ENCODE measurements around the gene KIF5C. TPM values are rescaled to one million over a fixed set of nuclear protein-coding genes. Genes with fewer than 3 reads are reported as not detected.

KIF5C gene
- total and polyA plus RNA-seq, 5 donors, result 0.86 to 3.3 (median 1.3) TPM

DNA sequence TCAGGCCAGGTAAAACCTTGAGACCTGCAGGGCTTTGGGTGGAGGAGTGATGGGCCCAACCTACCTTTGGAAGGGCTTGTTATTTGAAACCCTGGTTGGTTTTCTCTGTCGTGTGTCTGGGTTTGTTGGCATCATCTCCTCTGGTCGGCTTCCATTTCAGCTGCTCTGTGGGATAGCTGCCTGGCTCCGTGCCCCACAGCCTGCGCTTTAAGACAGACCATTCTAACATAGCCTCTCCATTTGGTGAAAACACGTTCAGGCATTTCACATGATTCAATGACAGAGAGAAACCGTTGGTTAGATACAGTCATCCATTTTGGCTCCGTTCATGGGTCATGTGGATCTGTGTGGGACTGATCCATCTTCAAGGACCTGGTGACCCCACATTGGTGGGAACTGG is 126.5 kb downstream of the KIF5C start:
- Histone ChIP-seq H3K4me3 (ENCODE audit: low read length) (no peak overlapping the region), H3K27ac (ENCODE audit: low read length) (no peak overlapping the region), H3K27me3 (ENCODE audit: control insufficient read depth, insufficient read depth) (no peaks in the 10 kb centered on the region), H3K9me3 (ENCODE audit: control insufficient read depth, low read length) (no peaks in the 10 kb centered on the region), H3K4me1 (ENCODE audit: control insufficient read depth, insufficient read depth, low read length) (no peaks in the 10 kb centered on the region)
- DNase-seq, result no peak
- intact Hi-C loops (cut with DNase I), result no loop called here
- no peak for ATAC-seq
- WGBS, result 85% methylated on average over 7 of the region's 7 CpGs

- Histone ChIP-seq H3K4me3 (ENCODE audit: low read length) (no peak overlapping the region), H3K27me3 (ENCODE audit: control insufficient read depth, insufficient read depth) (no peaks in the 10 kb centered on the region), H3K27ac (ENCODE audit: low read length) (no peak overlapping the region), H3K9me3 (ENCODE audit: control insufficient read depth, low read length) (no peaks in the 10 kb centered on the region), H3K4me1 (ENCODE audit: control insufficient read depth, insufficient read depth, low read length) (no peaks in the 10 kb centered on the region)
- ATAC-seq (no peak), DNase-seq (no peak)
- 96% methylated on average over 14 of the region's 14 CpGs for WGBS
- intact Hi-C loops (cut with DNase I), result no loop called here
Measured at GRCh38 chr2:149002378-149002890, 127.4 kb downstream of the KIF5C start.

DNA sequence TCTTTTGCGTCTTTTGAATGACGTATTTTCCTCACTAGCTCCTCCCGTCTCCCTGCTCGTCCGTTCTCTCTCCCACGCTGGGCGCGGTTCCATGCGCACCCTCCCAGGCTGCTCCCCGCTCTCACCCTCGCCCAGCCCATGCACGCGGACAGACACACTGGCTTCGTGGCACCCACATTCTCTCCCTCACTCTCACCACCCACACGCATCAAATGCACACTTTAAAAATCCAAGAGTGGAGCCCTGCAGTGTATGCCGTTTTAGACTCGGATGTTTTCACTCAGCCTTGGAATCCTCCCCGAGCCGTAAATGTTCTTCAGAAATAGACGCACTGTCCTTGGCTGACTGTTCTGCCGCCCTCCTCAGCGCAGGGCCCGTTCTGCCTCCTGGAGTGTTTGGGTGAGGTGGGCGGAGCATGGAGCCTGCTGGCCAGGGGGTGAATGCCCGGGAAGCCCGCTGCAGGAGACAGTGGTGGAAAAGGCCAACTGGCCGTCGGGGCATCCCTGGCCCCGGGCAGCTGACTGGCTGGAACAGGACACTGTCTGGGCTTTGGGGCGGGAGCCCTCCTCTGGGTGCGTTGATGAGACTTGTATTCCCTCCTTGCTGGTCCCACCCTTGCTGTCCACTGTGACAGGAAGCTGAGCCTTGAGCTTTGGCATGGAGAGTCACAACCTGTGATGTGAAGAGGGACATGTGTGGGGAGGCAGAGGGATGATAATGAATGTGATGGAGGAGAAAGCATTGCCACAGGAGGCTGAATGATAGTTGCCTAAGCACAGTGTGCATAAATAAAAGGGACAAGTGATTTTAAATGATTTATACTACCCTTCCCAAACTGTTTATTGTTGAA is 128.1 kb downstream of the KIF5C start:
- Histone ChIP-seq H3K4me3 (ENCODE audit: low read length) (no peak overlapping the region), H3K9me3 (ENCODE audit: control insufficient read depth, low read length) (no peaks in the 10 kb centered on the region), H3K27me3 (ENCODE audit: control insufficient read depth, insufficient read depth) (no peaks in the 10 kb centered on the region), H3K4me1 (ENCODE audit: control insufficient read depth, insufficient read depth, low read length) (no peaks in the 10 kb centered on the region), H3K27ac (ENCODE audit: low read length) (no peak overlapping the region)
- ATAC-seq (peak in 1 of 2 donors; percentile 22), DNase-seq (no peak)
- WGBS, result 96% methylated on average over 31 of the region's 31 CpGs
- intact Hi-C loops (cut with DNase I), result no loop called here

DNA sequence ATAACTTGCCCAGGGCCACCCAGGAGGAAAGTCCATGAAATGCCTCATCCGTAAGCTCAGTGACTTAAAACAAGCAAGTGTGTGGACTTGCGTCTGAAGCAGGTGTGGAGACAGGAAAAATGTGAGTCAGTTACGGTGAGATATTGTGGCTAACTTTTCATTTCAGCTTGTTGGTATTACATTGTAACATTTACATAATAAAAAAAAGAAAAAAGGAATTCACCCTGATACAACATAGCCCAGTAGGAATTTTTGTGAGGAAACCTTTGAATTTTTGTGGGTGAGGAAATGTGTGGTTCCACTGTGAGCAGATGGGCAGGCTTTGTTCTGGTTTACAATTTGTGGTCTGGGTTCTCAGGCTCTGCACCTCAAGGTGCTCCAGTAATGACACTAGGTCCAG is 129.8 kb downstream of the KIF5C start:
- DNase-seq (no peak), ATAC-seq (no peak)
- Histone ChIP-seq H3K4me3 (ENCODE audit: low read length) (no peak overlapping the region), H3K4me1 (ENCODE audit: control insufficient read depth, insufficient read depth, low read length) (no peaks in the 10 kb centered on the region), H3K9me3 (ENCODE audit: control insufficient read depth, low read length) (no peaks in the 10 kb centered on the region), H3K27me3 (ENCODE audit: control insufficient read depth, insufficient read depth) (no peaks in the 10 kb centered on the region), H3K27ac (ENCODE audit: low read length) (no peak overlapping the region)
- WGBS, result 92% methylated on average over 3 of the region's 3 CpGs
- intact Hi-C loops (cut with DNase I), result no loop called here

- H3K9me3 ChIP-seq (ENCODE audit: control insufficient read depth, low read length), result no peaks in the 10 kb centered on the region
- no peak for DNase-seq
- no peaks in the 10 kb centered on the region for H3K4me1 ChIP-seq (ENCODE audit: control insufficient read depth, insufficient read depth, low read length)
- ATAC-seq, result no peak
- H3K4me3 ChIP-seq (ENCODE audit: low read length), result no peak overlapping the region
- H3K27ac ChIP-seq (ENCODE audit: low read length), result no peak overlapping the region
- intact Hi-C loops (cut with DNase I), result no loop called here
- H3K27me3 ChIP-seq (ENCODE audit: control insufficient read depth, insufficient read depth), result no peaks in the 10 kb centered on the region
- 75% methylated on average over 6 of the region's 6 CpGs for WGBS
Measured at GRCh38 chr2:149005471-149006077, 130.5 kb downstream of the KIF5C start.

GRCh38 chr2:149006883-149007543 is 132.0 kb downstream of the KIF5C start:
- Histone ChIP-seq H3K27ac (ENCODE audit: low read length) (no peak overlapping the region), H3K4me1 (ENCODE audit: control insufficient read depth, insufficient read depth, low read length) (no peaks in the 10 kb centered on the region), H3K9me3 (ENCODE audit: control insufficient read depth, low read length) (no peaks in the 10 kb centered on the region), H3K4me3 (ENCODE audit: low read length) (no peak overlapping the region), H3K27me3 (ENCODE audit: control insufficient read depth, insufficient read depth) (no peaks in the 10 kb centered on the region)
- intact Hi-C loops (cut with DNase I), result no loop called here
- DNase-seq (no peak), ATAC-seq (no peak)
- 80% methylated on average over 4 of the region's 4 CpGs for WGBS

DNA sequence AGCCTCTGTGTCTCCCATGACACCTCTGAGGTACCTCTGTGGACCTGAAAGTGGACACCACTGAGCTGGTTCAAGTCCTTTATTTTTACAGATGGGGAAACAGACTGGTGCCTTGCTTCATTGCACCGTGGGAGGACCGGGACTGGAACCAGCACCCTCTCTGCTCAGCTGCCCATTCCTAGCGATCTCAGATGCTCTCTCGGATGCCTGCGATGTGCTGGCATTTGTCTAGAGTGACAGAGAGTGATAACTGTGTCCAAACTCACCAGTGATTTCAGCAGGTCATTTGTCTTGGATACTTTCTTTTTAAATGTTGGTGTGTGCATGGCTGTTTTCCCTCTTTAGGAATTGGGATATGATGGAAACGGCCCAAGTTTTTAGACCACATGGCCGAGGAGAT is 133.4 kb downstream of the KIF5C start:
- no peaks in the 10 kb centered on the region for H3K27me3 ChIP-seq (ENCODE audit: control insufficient read depth, insufficient read depth)
- WGBS, result 44% methylated on average over 7 of the region's 7 CpGs
- no peaks in the 10 kb centered on the region for H3K4me1 ChIP-seq (ENCODE audit: control insufficient read depth, insufficient read depth, low read length)
- H3K4me3 ChIP-seq (ENCODE audit: low read length), result no peak overlapping the region
- DNase-seq (no peak), ATAC-seq (no peak)
- H3K27ac ChIP-seq (ENCODE audit: low read length), result no peak overlapping the region
- H3K9me3 ChIP-seq (ENCODE audit: control insufficient read depth, low read length), result no peaks in the 10 kb centered on the region
- intact Hi-C loops (cut with DNase I), result no loop called here

DNA sequence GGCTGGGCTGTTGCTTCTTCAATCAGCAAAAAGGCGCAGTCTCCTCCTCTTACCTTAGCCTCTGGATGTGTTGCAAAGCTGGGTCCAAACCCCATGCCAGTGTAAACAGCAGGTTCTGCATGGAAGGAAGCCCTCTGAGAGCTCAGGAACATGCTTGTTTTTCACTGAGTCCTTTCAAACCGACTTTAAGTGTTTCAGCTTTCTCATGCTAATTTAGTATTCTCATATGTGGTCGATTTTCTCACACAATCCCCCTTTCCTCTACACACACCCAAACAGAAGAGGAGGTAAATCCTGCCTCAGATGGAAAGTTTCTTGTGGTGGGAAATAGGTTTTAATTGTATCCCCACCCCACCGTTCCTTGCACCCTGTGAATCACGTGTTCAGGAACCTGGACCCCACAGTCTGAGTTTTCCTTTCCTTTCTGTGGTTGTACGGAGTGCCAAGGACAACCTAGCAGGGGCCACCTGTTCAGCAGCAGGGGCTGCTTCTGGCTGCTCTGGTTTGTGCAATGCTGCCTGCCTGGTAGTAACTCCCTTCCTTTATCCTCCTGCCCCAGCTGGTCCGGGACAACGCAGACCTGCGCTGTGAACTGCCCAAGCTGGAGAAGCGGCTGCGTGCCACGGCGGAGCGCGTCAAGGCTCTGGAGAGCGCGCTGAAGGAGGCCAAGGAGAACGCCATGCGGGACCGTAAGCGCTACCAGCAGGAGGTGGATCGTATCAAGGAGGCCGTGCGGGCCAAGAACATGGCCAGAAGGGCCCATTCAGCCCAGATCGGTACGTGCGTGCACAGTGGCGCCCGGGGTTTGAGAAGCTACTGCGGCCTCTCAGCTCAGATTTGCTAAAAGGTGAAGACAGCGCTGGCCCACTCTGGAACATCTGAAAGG is 134.8 kb downstream of the KIF5C start:
- H3K4me3 ChIP-seq (ENCODE audit: low read length), result no peak overlapping the region
- H3K9me3 ChIP-seq (ENCODE audit: control insufficient read depth, low read length), result no peaks in the 10 kb centered on the region
- intact Hi-C loops (cut with DNase I), result loop anchor here in 1 of 4 donors (10.0 kb wide), 1 partner anchor 305 kb away; no protein-coding TSS in a partner anchor
- no peak overlapping the region for H3K27ac ChIP-seq (ENCODE audit: low read length)
- ATAC-seq (no peak), DNase-seq (peak in 1 of 3 donors; percentile 51)
- H3K4me1 ChIP-seq (ENCODE audit: control insufficient read depth, insufficient read depth, low read length), result no peaks in the 10 kb centered on the region
- no peaks in the 10 kb centered on the region for H3K27me3 ChIP-seq (ENCODE audit: control insufficient read depth, insufficient read depth)
- 93% methylated on average over 31 of the region's 31 CpGs for WGBS

GRCh38 chr2:149012545-149012944 is 137.5 kb downstream of the KIF5C start:
- H3K4me3 ChIP-seq (ENCODE audit: low read length), result no peak overlapping the region
- no peaks in the 10 kb centered on the region for H3K27me3 ChIP-seq (ENCODE audit: control insufficient read depth, insufficient read depth)
- no peaks in the 10 kb centered on the region for H3K4me1 ChIP-seq (ENCODE audit: control insufficient read depth, insufficient read depth, low read length)
- H3K27ac ChIP-seq (ENCODE audit: low read length), result no peak overlapping the region
- no peak for ATAC-seq
- DNase-seq, result no peak
- WGBS, result 78% methylated on average over 9 of the region's 9 CpGs
- intact Hi-C loops (cut with DNase I), result loop anchor here in 1 of 4 donors (10.0 kb wide), 1 partner anchor 302 kb away; no protein-coding TSS in a partner anchor
- no peaks in the 10 kb centered on the region for H3K9me3 ChIP-seq (ENCODE audit: control insufficient read depth, low read length)

GRCh38 chr2:149015501-149015900 is 140.5 kb downstream of the KIF5C start:
- H3K4me1 ChIP-seq (ENCODE audit: control insufficient read depth, insufficient read depth, low read length), result no peaks in the 10 kb centered on the region
- DNase-seq (no peak), ATAC-seq (no peak)
- H3K9me3 ChIP-seq (ENCODE audit: control insufficient read depth, low read length), result no peaks in the 10 kb centered on the region
- H3K4me3 ChIP-seq (ENCODE audit: low read length), result no peak overlapping the region
- no peak overlapping the region for H3K27ac ChIP-seq (ENCODE audit: low read length)
- 82% methylated on average over 1 of the region's 1 CpG for WGBS
- H3K27me3 ChIP-seq (ENCODE audit: control insufficient read depth, insufficient read depth), result no peaks in the 10 kb centered on the region
- intact Hi-C loops (cut with DNase I), result loop anchor here (5.0 to 10.0 kb wide), 4 partner anchors 297 to 547 kb away; no protein-coding TSS in a partner anchor
